ENCODE results near the gene DOCK3.

The DOCK3 gene

GRCh38 chr3:51338632-51339031, 663.9 kb downstream of the DOCK3 start:
- no peak for DNase-seq (ENCODE audit: low read depth)
- no peak for TF ChIP-seq CTCF (IDR thresholded peaks at IDR 0.05; ENCODE audit: insufficient read depth, low read depth, low read length, missing control alignments)

GRCh38 chr3:51340013-51340829, 665.5 kb downstream of the DOCK3 start:
- no peak overlapping the region for H3K4me3 ChIP-seq (ENCODE audit: low read depth, low read length)
- DNase-seq (ENCODE audit: low read depth) = no peak
- no peak for TF ChIP-seq CTCF (IDR thresholded peaks at IDR 0.05; ENCODE audit: insufficient read depth, low read depth, low read length, missing control alignments)

More at GRCh38 chr3:51338632-51339031, 663.9 kb downstream of the DOCK3 start:
- H3K4me3 ChIP-seq (ENCODE audit: low read depth, low read length) = no peak overlapping the region

- no peak for TF ChIP-seq CTCF (IDR thresholded peaks at IDR 0.05; ENCODE audit: insufficient read depth, low read depth, low read length, missing control alignments)
- no peak overlapping the region for H3K4me3 ChIP-seq (ENCODE audit: low read depth, low read length)
- no peak for DNase-seq (ENCODE audit: low read depth)
Measured at GRCh38 chr3:51340989-51341636, 666.4 kb downstream of the DOCK3 start.

- DNase-seq (ENCODE audit: low read depth) = no peak
- TF ChIP-seq CTCF (IDR thresholded peaks at IDR 0.05; ENCODE audit: insufficient read depth, low read depth, low read length, missing control alignments) = no peak
- no peak overlapping the region for H3K4me3 ChIP-seq (ENCODE audit: low read depth, low read length)
Measured at GRCh38 chr3:51343918-51344687, 669.4 kb downstream of the DOCK3 start.

GRCh38 chr3:51350751-51351150, 676.0 kb downstream of the DOCK3 start:
- no peak overlapping the region for H3K4me3 ChIP-seq (ENCODE audit: low read depth, low read length)
- no peak for DNase-seq (ENCODE audit: low read depth)
- TF ChIP-seq CTCF (IDR thresholded peaks at IDR 0.05; ENCODE audit: insufficient read depth, low read depth, low read length, missing control alignments) = no peak

- H3K4me3 ChIP-seq (ENCODE audit: low read depth, low read length) = no peak overlapping the region
- DNase-seq (ENCODE audit: low read depth) = no peak
- no peak for TF ChIP-seq CTCF (IDR thresholded peaks at IDR 0.05; ENCODE audit: insufficient read depth, low read depth, low read length, missing control alignments)
Measured at GRCh38 chr3:51353131-51353530, 678.4 kb downstream of the DOCK3 start.
